HG03439 (cell line): ENCODE data around the gene ZNF764.
A peak's percentile ranks its signal among the peaks of the same experiment; 100 is the strongest.
"Not testable (repeated sequence)": the region's sequence is repeated elsewhere in the genome, so short reads cannot be mapped to it uniquely, and the experiment has no call there.

ENCODE experiments used
- ATAC-seq: cut with Tn5 transposase; IDR thresholded peaks from one replicate; pipeline ENCODE4 v1.9.1; 2021; ENCODE audit warnings: mild to moderate bottlenecking, moderate library complexity; ENCODE audit not compliant: unreplicated experiment

The ZNF764 gene

GRCh38 chr16:30551781-30552180 lies 6.4 kb downstream of the ZNF764 start:
- no peak for ATAC-seq

DNA sequence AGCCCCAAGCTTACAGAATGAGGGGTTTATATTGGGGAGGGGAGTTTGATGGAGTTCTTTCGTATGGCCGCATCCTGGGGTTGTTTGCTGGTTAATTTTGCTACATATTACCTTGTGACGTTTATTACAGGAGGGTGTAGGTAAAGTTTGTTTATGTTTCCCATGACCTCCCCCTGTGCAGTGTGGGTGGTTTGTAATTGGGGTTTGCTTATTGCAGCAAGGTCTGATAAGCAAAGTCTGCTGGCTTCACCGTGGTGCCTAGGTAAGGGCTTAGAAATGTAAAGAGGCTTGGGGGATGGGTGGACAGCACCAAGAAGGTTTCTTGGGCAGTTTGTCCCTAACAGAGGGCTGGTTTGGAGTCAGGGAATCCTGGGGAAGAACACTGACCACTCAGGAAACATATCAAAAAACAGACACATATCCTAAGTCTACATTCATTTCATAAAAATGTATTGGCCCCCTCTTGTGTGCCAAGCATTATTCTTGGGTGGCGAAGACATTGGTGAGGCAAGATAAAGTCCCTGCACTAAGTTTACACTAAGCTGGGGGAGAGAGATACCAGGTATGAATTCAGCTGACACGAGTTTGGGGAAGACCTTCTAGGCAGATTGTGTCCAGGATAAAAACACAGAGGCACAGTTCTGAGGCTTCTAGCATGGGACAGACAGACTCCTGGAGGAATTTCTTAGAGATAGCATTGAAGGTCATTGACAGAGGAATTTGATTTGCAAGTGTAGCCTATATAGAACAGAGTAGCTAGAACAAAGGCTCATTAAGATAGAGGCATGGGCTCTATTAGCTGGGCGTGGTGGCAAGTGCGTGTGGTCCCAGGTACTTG lies 9.5 kb downstream of the ZNF764 start:
- ATAC-seq, result no peak

DNA sequence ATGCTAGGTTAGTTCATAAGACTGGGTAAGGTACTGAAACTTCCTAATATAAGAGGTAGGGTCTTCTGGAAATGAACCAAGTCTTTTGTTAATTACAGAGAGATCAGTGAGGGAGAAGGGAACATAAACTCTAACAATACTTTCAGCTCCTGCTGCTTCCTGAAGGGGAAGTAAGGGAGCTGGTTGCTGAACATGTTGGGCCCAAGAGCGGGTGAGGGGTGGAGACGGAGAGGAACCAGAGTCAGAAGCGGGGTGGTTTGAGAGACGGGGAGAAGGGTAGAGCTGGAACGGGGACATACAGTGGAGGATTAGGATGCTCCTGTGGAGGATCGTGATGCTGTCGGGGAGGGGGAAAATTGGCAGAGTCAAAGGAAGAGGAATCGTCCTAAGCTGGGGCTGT lies 12.1 kb downstream of the ZNF764 start:
- ATAC-seq, result no peak

DNA sequence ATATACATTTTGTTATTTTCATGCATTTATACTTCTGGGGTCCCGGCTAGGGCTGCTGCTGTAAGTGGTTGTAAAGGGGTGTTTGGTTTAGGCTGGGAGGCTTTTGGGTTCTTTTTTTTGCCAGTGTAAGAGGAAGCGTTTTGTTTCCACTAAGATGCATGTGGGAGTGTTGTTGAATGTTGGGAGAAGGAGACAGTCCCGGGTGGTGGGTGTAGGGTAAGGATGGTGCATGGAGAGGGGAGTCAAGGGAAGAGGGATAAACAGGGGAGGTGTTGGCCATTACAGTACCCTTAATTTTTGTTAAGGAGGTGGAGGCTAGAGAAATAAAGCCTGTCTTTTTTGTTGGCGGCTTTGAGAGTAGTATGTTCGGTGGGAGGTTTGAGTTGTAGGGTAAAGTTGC lies 15.1 kb downstream of the ZNF764 start:
- ATAC-seq, result no peak

- no peak for ATAC-seq
These were observed 16.5 kb downstream of the ZNF764 start for GRCh38 chr16:30541502-30542329.

DNA sequence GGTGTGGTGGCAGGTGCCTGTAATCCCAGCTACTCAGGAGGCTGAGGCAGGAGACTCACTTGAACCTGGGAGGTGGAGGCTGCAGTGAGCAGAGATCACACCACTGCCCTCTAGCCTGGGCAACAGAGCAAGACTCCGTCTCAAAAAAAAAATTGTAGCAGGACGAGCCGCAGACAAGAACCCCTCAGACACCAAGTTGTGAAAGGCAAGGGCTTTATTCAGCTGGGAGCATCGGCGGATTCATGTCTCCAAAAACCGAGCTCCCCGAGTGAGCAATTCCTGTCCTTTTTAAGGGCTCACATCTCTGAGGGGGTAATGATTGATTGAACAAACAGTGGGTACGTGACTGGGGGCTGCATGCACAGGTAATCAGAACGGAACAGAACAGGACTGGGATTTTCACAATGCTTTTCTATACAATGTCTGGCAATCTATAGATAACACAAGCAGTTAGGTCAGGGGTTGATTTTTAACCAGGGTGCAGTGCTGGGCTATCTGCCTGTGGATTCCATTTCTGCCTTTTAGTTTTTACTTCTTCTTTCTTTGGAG lies 17.2 kb downstream of the ZNF764 start:
- not testable (repeated sequence) for ATAC-seq

DNA sequence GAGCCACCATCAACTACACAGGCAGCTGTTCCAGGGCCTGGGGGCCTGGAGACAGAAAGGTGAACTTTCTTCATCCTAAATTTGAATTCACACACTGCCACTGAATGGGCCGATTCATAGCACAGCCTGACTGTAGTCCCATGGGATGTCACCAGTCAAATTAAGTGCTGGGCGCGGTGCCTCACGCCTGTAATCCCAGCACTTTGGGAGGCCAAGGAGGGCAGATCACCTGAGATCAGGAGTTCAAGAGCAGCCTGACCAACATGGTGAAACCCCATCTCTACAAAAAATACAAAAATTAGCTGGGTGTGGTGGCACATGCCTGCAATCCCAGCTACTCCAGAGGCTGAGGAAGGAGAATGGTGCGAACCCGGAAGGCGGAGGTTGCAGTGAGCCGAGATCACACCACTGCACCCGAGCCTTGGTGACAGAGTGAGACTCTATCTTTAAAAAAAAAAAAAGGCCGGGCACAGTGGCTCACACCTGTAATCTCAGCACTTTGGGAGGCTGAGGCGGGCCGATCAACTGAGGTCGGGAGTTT lies 18.1 kb downstream of the ZNF764 start:
- not testable (repeated sequence) for ATAC-seq

- no peak for ATAC-seq
These were observed 18.9 kb downstream of the ZNF764 start for GRCh38 chr16:30539000-30539964.

DNA sequence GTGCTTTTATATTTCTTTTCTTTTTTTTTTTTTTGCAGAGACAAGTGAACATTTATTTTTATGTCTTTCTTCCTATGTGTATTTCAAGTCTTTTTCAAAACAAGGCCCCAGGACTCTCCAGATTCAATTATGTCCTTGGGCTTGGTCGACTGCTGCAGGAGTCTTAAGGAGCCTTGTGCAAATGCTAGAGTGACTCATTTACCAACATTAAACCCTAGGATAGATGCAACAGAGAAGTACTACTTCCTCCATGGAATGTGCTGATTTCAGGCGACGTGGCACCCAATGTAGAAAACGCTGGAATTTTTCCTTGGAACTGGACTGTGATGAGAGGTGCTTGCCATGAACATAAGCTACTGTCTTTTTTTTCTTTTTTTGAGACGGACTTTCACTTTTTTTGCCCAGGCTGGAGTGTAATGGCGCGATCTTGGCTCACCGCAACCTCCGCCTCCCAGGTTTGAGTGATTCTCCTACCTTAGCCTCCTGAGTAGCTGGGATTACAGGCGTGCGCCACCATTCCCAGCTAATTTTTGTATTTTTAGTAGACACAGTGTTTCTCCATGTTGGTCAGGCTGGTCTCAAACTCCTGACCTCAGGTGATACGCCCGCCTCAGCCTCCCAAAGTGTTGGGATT lies 21.7 kb downstream of the ZNF764 start:
- not testable (repeated sequence) for ATAC-seq

DNA sequence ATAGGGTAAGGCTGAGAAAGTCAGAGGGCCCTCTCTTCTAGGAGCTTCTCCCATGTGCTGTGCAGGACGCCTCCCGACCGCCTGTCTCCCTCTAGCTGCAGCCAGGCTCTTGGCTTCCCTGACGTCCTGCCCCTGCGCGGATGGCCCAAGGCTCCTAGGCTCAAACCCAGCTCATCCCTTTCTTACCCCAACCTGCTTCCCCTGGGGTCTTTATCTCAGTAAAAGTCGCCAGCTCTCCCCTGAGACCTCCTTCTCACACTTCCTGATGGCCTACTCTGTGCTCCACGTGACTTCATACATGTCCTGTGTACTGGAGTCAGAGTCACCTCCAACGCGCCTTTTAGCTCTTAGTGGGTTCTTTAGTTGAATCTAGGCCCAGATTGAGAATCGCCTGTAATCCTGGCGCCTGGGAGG lies 22.4 kb downstream of the ZNF764 start:
- no peak for ATAC-seq

GRCh38 chr16:30535106-30535776 lies 22.9 kb downstream of the ZNF764 start:
- ATAC-seq, result peak; percentile 8

DNA sequence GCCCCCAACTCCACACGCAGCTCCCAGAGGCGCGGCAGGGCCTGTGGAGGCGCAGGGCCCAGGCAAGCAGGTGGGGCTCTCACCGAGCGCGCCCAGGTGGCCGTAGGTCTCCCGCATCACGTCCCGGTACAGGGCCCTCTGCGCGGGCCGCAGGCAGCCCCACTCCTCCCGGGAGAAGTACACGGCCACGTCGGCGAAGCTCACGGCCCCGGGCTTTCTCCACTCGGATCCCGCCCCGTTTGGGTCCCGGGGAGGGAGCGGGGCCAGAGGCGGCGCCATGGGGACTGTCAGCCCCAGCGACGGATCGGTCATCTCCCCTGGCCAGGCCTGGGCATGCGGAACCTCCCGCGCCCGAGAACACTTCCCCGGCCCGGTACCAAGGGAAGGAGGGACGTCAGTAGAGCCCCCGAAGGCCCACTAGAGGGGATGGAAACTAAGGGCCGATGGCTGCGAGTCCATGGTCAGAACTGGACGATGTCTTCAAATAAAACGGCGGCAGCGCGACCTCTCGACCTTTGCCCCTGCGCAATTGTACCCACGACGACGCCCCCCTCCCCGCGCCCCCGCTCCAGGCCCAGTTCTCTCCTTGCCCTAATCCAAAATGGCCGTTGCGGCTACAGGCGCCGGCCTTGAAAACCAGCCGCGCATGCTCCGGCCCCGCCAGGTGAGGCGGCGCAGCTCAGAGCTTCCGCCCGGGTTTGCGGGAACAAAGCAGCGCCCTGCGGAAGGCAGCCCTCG lies 23.6 kb downstream of the ZNF764 start, which contains the start of gene ZNF747:
Gene ZNF747, minus strand, starts transcription at position 491 of the 738 bp plus-strand sequence. Its CDS starts 179 bp downstream, at position 312.
- peak; percentile 61 for ATAC-seq

DNA sequence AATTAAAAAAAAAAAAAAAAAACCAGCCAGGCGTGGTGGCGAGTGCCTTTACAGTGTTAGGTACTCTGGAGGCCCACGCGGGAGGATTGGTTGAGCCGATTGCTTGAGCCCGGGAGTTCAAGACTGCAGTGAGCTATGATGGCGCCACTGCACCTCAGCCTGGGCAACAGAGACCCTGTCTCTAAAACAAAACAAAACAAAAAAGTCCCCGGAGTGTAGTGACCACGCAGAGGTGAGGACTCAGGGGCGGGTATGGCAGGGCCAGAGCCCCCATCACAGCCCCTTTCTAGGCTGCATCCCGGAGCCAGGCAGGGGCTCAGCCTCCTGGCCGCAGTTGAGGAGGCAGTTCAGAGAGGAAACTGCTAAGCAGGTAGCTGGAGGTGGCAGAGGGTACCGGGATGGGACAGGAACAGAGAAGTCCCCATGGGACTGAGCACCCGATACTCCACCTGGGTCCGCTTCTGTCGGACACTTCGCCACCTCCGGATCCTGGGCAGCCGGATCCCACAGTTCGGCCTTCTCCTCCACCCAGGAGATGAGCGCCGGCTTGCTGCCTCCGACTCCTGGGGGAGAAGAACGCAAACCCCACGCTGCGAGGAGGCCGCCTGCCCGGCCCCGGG lies 24.3 kb downstream of the ZNF764 start:
- peak; percentile 20 for ATAC-seq

DNA sequence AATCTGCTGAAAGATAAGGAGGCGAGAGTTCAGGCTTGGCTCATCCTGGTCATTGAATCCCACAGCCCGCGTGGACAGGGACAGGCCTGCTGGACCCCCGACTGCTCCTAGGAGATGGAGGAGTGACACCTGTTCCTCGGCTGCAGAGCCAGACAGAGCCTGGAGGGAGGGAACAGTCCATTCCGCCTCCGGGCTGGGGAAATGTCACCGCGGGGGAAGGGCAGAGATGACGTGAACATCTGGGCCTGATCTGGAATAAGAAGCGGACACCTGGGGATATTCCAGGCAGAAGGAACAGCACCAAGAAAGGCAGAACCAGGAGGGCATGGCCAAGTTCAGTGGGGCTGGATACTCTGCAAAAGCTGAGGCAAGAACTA lies 25.0 kb downstream of the ZNF764 start:
- ATAC-seq, result no peak

GRCh38 chr16:30532285-30533145 lies 25.7 kb downstream of the ZNF764 start:
- no peak for ATAC-seq

DNA sequence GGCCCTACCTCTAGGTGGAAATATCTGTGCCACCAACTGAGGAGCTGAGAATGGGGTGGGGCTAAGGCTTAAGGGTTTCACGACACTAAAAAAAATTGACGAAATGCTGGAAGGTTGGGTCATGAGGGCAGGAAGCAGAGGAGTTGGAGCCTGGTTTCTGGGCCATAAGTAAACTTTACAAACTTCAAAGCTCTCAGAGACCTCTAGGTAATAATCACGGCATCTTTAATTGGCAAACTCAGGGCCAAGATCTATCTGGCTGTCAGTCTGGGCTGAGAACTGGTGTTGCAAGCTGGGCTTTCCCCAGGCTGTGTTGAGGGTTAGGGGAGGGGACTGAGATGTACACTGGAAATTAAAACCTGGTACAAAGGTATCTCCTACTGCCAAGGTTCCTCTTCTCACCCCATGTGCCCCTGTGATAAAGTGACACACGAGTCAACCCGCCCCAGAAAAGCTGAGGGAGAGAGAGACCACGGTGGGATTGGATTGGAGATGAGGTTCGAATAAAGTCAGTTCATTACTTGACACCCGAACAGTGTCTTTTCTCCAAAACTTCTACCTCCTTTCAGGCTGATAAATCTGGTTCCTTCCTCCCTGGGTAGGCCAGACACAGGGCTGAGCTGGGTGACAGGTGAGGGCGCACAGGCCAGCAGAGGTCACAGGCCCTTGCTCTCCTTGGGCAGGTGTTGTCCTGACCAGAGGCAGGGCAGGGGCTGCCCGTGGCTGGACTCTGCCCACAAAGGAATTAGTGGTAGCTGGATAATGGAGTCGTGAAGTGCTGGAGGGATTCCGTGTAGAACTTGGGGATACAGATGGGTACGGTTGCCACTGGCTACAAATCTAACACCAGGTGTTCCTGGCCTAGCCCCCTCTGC lies 27.8 kb downstream of the ZNF764 start:
- ATAC-seq, result no peak
